ENCODE measurements around the gene C2orf76. TPM values are rescaled to one million over a fixed set of nuclear protein-coding genes. Genes with fewer than 3 reads are reported as not detected.

C2orf76 gene
- total and polyA plus RNA-seq, 7 donors: 4.1 to 9.3 (median 7.1) TPM

DNA sequence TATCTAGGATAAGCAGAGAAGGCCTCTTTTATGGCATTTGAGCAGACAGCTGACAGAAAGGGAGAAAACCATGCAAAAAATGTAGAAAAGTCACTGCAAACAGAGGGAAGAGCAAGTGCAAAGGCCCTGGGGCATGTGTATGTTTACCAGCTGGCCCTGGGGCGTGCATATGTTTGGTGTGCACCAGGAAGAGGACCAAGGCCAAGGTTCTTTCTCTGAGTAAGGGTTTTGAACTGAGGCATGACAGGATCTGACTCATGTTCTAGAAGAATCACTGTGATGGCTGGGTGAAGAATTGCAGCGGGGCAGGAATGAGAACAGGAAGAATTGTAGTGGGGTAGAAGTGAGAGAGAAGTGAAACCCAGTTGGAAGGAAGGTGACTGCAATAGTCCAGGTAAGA is 73.4 kb downstream of the C2orf76 start:
- Histone ChIP-seq H3K27me3 (ENCODE audit: insufficient read depth in 3 of 3, low read length in 2 of 3) (no peaks in the 10 kb centered on the region), H3K27ac (peak overlapping the region; percentile 57), H3K36me3 (ENCODE audit: insufficient read depth in 1 of 2, low read depth in 1 of 2) (no peaks in the 10 kb centered on the region), H3K4me1 (peaks cover 12% of the 10 kb centered on the region), H3K9me3 (no peaks in the 10 kb centered on the region), H3K4me3 (no peak overlapping the region)
- 96 to 100% (median 98%) methylated on average over 2 of the region's 2 CpGs for WGBS, 3 donors
- intact Hi-C loops (cut with DNase I): loop anchor here (5.0 to 10.0 kb wide), 4 partner anchors 68 to 411 kb away; partner anchors contain the start of gene STEAP3 (in 1 of the 2)
- peak in 2 of 4 donors; percentile 29 to 57 for ATAC-seq
- TF ChIP-seq, protein P1, sequence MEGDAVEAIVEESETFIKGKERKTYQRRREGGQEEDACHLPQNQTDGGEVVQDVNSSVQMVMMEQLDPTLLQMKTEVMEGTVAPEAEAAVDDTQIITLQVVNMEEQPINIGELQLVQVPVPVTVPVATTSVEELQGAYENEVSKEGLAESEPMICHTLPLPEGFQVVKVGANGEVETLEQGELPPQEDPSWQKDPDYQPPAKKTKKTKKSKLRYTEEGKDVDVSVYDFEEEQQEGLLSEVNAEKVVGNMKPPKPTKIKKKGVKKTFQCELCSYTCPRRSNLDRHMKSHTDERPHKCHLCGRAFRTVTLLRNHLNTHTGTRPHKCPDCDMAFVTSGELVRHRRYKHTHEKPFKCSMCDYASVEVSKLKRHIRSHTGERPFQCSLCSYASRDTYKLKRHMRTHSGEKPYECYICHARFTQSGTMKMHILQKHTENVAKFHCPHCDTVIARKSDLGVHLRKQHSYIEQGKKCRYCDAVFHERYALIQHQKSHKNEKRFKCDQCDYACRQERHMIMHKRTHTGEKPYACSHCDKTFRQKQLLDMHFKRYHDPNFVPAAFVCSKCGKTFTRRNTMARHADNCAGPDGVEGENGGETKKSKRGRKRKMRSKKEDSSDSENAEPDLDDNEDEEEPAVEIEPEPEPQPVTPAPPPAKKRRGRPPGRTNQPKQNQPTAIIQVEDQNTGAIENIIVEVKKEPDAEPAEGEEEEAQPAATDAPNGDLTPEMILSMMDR (IDR thresholded peaks at IDR 0.05): no peak
- DNase-seq: no peak

DNA sequence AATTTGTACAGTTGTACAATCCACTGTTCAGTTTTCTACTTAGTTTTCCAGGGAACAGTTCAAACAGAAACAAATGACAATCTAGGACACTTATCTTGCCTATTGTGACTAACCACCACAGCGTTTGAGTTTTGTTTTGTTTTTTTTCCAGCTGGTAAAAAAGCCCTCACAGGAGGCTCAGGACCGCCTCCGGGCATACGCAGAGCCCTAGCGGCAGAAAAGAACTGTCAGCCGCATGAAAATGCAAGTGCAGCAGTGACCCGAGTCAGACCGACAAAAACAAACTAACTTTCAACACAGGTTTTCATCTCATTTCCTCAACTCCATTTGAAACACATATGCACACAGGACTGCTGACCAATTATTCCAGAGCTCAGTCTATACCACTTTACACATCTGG is 74.4 kb downstream of the C2orf76 start:
- WGBS, 3 donors: 65 to 73% (median 70%) methylated on average over 8 of the region's 8 CpGs
- peaks cover 12% of the 10 kb centered on the region for H3K4me1 ChIP-seq
- ATAC-seq (no peak), DNase-seq (no peak)
- H3K9me3 ChIP-seq: no peaks in the 10 kb centered on the region
- H3K27ac ChIP-seq: no peak overlapping the region
- TF ChIP-seq, protein P1 (IDR thresholded peaks at IDR 0.05): no peak
- intact Hi-C loops (cut with DNase I): loop anchor here (5.0 to 10.0 kb wide), 4 partner anchors 67 to 410 kb away; partner anchors contain the start of gene STEAP3 (in 1 of the 2)
- no peaks in the 10 kb centered on the region for H3K27me3 ChIP-seq (ENCODE audit: insufficient read depth in 3 of 3, low read length in 2 of 3)
- H3K4me3 ChIP-seq: no peak overlapping the region
- H3K36me3 ChIP-seq (ENCODE audit: insufficient read depth in 1 of 2, low read depth in 1 of 2): no peaks in the 10 kb centered on the region

- Histone ChIP-seq H3K4me3 (no peak overlapping the region), H3K27ac (no peak overlapping the region), H3K4me1 (peaks cover 12% of the 10 kb centered on the region), H3K27me3 (ENCODE audit: insufficient read depth in 3 of 3, low read length in 2 of 3) (no peaks in the 10 kb centered on the region), H3K36me3 (ENCODE audit: insufficient read depth in 1 of 2, low read depth in 1 of 2) (no peaks in the 10 kb centered on the region), H3K9me3 (no peaks in the 10 kb centered on the region)
- no peak for DNase-seq
- intact Hi-C loops (cut with DNase I): loop anchor here (2.0 to 10.0 kb wide), 5 partner anchors 67 to 409 kb away; partner anchors contain the start of gene STEAP3 (in 1 of the 2)
- TF ChIP-seq, protein P1 (IDR thresholded peaks at IDR 0.05): no peak
- WGBS, 3 donors: 87 to 92% (median 91%) methylated on average over 8 of the region's 8 CpGs
- no peak for ATAC-seq
Measured at GRCh38 chr2:119291588-119292167, 75.0 kb downstream of the C2orf76 start.

- WGBS, 3 donors: 36 to 68% (median 58%) methylated on average over 15 of the region's 15 CpGs
- no peak overlapping the region for H3K27ac ChIP-seq
- DNase-seq: peak; percentile 74 to 86
- H3K36me3 ChIP-seq (ENCODE audit: insufficient read depth in 1 of 2, low read depth in 1 of 2): no peaks in the 10 kb centered on the region
- H3K9me3 ChIP-seq: no peaks in the 10 kb centered on the region
- H3K4me1 ChIP-seq: peaks cover 12% of the 10 kb centered on the region
- no peak overlapping the region for H3K4me3 ChIP-seq
- H3K27me3 ChIP-seq (ENCODE audit: insufficient read depth in 3 of 3, low read length in 2 of 3): no peaks in the 10 kb centered on the region
- TF ChIP-seq, protein P1 (IDR thresholded peaks at IDR 0.05): peak; percentile 85
- peak; percentile 83 to 85 (median 83) for ATAC-seq
- intact Hi-C loops (cut with DNase I): loop anchor here (2.0 to 10.0 kb wide), 5 partner anchors 66 to 409 kb away; partner anchors contain the start of gene STEAP3 (in 1 of the 2)
Measured at GRCh38 chr2:119290859-119291587, 75.6 kb downstream of the C2orf76 start.
